ENCODE results near the gene PRR18. TPM values are rescaled to one million over a fixed set of nuclear protein-coding genes. Genes with fewer than 3 reads are reported as not detected.
"Not testable (repeated sequence)": the region's sequence is repeated elsewhere in the genome, so short reads cannot be mapped to it uniquely, and the experiment has no call there.

The PRR18 gene
- total and polyA plus RNA-seq, 11 donors, result 0.07 to 0.12 (median 0.10) TPM; not detected in 5

GRCh38 chr6:166346965-166347364 lies 38.8 kb upstream of the PRR18 start:
- no peak for TF ChIP-seq CTCF (IDR thresholded peaks at IDR 0.05)
- TF ChIP-seq POLR2A (IDR thresholded peaks at IDR 0.05), result no peak
- intact Hi-C loops (cut with DNase I), result no loop called here
- DNase-seq (no peak), ATAC-seq (no peak)
- H3K27ac ChIP-seq, result no peak overlapping the region
- H3K4me1 ChIP-seq, result peaks cover 0 to 18% (median 7%) of the 10 kb centered on the region in 12 donors
- no peaks in the 10 kb centered on the region for H3K36me3 ChIP-seq
- H3K4me3 ChIP-seq, result no peak overlapping the region
- H3K27me3 ChIP-seq, result no peaks in the 10 kb centered on the region
- H3K9me3 ChIP-seq, result peaks cover 0 to 16% (median 0%) of the 10 kb centered on the region in 12 donors

- no peaks in the 10 kb centered on the region for H3K36me3 ChIP-seq
- 85 to 91% (median 88%) methylated on average over 3 of the region's 3 CpGs for WGBS, 4 donors
- no peak overlapping the region for H3K27ac ChIP-seq
- intact Hi-C loops (cut with DNase I), result no loop called here
- TF ChIP-seq CTCF (IDR thresholded peaks at IDR 0.05), result no peak
- no peak for TF ChIP-seq POLR2A (IDR thresholded peaks at IDR 0.05)
- H3K9me3 ChIP-seq, result peaks cover 0 to 16% (median 0%) of the 10 kb centered on the region in 12 donors
- DNase-seq, result no peak
- no peak overlapping the region for H3K4me3 ChIP-seq
- no peak for ATAC-seq
- no peaks in the 10 kb centered on the region for H3K27me3 ChIP-seq
- peaks cover 0 to 20% (median 10%) of the 10 kb centered on the region in 12 donors for H3K4me1 ChIP-seq
These were observed 38.3 kb upstream of the PRR18 start for GRCh38 chr6:166346449-166346848.

GRCh38 chr6:166345672-166346071 lies 37.5 kb upstream of the PRR18 start:
- H3K27ac ChIP-seq; H3K36me3 ChIP-seq; H3K27me3 ChIP-seq; ATAC-seq; intact Hi-C loops (cut with DNase I); DNase-seq; H3K4me3 ChIP-seq: not testable (repeated sequence)
- H3K9me3 ChIP-seq, result peaks cover 0 to 14% (median 0%) of the 10 kb centered on the region in 12 donors
- peaks cover 0 to 28% (median 18%) of the 10 kb centered on the region in 12 donors for H3K4me1 ChIP-seq
- 82 to 89% (median 84%) methylated on average over 9 of the region's 9 CpGs for WGBS, 4 donors

- intact Hi-C loops (cut with DNase I), result loop anchor here in 4 of 10 donors (5.0 kb wide), 1 partner anchor 37 kb away; the partner anchor contains the start of gene MPC1 (in 4 of the 4)
- H3K4me1 ChIP-seq, result peaks cover 0 to 36% (median 24%) of the 10 kb centered on the region in 12 donors
- not testable (repeated sequence) for H3K36me3 ChIP-seq, DNase-seq, H3K27me3 ChIP-seq, ATAC-seq, H3K27ac ChIP-seq, H3K9me3 ChIP-seq, H3K4me3 ChIP-seq
- WGBS, 4 donors, result 93 to 98% (median 95%) methylated on average over 2 of the region's 2 CpGs
These were observed 36.7 kb upstream of the PRR18 start for GRCh38 chr6:166344921-166345320.

GRCh38 chr6:166344240-166344639 lies 36.0 kb upstream of the PRR18 start:
- Histone ChIP-seq H3K27me3 (no peaks in the 10 kb centered on the region), H3K27ac (no peak overlapping the region), H3K4me3 (no peak overlapping the region), H3K9me3 (no peaks in the 10 kb centered on the region), H3K36me3 (peaks cover 0 to 6% (median 0%) of the 10 kb centered on the region in 9 donors), H3K4me1 (peaks cover 0 to 42% (median 28%) of the 10 kb centered on the region in 12 donors)
- no peak for TF ChIP-seq CTCF (IDR thresholded peaks at IDR 0.05)
- no peak for TF ChIP-seq POLR2A (IDR thresholded peaks at IDR 0.05)
- no peak for ATAC-seq
- no peak for DNase-seq
- intact Hi-C loops (cut with DNase I), result loop anchor here in 4 of 10 donors (5.0 kb wide), 1 partner anchor 38 kb away; the partner anchor contains the start of gene MPC1 (in 4 of the 4)
- WGBS, 4 donors, result 92 to 97% (median 93%) methylated on average over 8 of the region's 8 CpGs

Measured in heart left ventricle (tissue), 16 donors.